HG02798 (cell line): ENCODE results near the gene HOXA4.

Experiments
- ATAC-seq: cut with Tn5 transposase; IDR thresholded peaks from one replicate; pipeline ENCODE4 v1.9.1; 2021; ENCODE audit warnings: mild to moderate bottlenecking; ENCODE audit not compliant: unreplicated experiment, poor library complexity

HOXA4 gene

DNA sequence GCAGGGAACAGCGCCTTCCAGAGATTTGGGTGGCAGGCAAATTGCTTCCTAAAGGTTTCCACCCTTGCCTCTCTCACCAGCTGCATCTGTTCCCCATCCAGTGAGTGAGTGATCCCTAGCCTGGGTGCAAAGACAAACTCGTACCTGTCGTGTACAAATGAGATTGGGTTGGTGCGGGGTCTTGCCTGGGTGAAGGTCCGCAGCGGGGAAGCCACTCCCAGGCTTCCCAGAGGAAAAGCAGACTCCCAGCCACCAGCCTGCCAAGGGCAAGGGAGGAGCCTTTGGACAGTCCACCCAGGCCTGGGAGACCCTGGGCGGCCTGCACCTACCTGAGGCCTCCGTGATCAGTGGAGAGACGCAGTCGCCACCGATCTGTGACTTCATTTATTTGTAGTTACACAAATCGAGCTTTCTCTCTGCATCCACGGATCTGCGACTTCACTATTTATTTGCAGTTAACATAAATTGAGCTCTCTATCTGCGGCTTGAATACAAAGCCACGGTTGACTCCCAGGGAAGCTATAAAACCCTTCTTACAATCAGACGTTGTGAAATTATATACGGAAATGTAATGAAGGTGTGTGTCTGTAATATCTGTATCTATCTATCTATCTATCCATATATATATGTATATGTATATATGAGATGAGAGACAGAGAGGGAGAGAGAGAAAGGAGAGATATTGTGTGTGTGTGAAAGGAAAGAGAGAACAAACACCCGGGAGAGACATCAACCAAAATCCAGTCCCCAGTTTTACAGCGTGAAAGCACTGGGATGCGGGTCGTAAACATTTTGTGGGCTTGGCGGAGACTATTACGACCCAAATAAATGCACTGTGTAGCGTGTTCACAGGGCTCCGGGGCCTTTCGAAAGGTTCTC is 28.9 kb upstream of the HOXA4 start:
- no peak for ATAC-seq

DNA sequence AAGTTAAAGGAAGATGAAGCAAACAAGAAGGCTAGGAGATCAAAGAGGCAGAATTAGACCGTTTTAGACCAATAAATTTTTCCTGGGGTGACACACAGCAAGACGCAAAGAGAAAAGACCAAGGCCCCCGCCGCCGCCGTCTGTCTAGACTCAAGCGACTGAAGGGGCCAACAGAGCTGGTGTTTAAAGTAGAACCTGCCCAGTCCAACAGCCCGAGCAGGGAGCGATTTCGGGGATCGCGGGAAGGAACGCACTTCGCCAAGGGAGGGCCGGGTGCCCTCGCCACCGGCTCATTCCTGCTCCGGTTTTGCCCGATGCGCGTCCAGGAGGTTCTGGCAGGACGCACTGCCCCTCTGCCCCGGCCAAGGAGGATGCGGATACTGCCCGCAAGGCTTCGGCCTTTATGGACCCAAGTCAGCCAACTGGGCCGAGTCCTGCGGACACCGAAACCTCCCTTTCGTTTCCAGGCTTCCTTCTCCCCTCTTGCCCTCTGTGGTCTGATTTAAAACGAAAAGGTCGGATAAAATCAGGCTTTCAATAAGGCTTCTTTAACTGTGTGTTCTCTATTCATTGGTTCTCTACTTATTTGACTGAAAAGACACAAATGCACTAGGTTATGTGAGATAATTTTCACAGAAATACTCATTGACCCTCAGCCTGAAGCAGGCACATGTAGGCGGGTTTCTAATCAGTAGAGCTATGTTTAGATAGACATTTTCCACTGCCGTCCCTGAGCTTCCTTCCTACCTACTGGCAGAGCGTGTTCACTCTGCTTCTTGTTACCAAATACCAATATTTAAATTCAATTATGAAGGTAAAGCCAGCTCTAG is 28.1 kb upstream of the HOXA4 start:
- no peak for ATAC-seq

DNA sequence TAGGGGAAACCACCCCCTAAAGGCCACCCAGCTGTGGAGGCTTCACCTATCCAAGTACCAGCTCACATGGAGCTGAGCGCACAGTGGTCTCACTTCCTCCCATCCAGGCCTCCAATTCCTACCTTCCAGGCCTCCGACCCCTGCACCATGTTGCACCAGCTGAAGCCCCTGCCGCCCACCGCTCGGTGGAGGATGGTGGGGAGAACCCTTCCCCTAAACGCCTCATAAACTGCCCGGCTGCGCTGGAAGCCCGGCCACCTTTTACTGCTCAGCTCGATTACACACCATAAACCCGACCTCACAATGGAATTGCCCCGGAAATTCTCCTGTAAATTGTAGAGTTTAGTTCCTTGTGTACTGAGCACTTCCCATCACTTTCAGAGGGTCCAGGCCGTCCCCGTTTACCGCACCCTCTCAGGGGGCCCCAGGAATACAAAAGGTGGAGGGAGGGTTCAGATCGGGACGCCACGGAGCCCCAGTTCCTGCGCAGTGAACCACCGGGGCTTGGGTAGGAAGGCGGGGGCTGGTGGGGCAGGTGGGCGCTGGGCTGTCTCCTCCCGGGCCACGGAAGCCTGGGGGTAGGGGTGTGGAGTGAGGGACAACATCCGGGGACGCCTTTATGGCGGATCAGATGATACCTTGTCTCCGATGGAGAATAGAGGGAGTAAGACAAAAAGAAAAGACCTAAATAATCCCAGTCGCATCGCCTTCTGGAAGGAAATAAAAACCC is 27.3 kb upstream of the HOXA4 start:
- ATAC-seq: no peak

DNA sequence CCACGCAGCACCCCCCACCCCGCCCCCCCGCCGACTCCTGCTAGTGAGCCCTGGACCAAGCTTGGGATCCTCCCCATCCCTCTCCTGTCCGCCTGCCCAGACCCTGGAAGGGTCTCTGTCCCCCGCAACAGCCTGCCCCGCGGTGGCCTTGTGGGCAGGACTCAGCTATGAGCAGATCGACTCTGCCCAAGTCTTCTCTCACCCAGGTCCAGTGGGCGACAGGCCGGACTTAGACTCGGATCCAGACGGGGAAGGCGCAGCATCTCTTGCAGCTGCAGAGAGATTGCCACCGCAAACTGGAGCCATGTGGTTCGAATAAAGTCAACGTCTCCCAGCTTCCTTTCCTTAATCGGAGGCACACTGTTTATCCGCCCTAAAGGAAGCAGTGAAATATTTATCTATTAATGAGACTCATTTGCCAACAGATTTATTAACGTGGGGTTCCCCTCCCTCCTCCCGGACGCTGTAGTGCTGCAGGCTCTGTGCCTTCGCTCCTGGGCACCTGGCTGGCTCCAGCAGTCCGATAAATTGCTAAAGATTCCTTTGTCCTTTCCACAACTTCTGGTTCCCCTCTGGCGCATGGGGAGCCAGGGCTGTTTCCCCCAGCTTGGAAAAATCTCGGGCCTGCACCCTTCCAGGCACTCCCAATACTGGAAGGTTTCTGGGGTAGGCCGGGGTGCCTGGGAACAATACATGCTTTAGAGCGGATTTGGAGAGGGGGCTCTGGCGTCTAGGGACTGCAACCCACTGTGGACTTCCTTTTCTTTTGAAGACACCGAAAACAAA is 26.6 kb upstream of the HOXA4 start:
- ATAC-seq: no peak

DNA sequence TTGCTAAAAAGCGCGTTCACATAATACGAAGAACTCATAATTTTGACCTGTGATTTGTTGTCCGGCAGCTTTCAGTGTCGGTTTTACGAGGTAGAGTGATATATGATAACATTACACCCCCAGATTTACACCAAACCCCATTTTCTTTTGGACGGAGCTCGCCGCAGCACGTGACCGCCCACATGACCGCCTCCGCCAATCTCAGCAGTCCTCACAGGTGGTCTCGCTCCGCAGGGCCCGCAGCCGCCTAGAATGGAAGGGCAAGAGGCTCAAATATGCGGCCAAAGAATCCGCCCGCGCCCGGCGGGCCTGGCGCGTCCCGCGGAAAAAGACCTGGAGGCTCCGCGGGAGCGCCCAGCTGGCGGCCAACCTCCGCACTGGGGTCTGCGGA is 25.9 kb upstream of the HOXA4 start, which contains the start of gene HOXA7:
Gene HOXA7, minus strand, starts transcription at position 168 of the 391 bp plus-strand sequence. Its CDS starts 130 bp downstream, at position 38.
- no peak for ATAC-seq

DNA sequence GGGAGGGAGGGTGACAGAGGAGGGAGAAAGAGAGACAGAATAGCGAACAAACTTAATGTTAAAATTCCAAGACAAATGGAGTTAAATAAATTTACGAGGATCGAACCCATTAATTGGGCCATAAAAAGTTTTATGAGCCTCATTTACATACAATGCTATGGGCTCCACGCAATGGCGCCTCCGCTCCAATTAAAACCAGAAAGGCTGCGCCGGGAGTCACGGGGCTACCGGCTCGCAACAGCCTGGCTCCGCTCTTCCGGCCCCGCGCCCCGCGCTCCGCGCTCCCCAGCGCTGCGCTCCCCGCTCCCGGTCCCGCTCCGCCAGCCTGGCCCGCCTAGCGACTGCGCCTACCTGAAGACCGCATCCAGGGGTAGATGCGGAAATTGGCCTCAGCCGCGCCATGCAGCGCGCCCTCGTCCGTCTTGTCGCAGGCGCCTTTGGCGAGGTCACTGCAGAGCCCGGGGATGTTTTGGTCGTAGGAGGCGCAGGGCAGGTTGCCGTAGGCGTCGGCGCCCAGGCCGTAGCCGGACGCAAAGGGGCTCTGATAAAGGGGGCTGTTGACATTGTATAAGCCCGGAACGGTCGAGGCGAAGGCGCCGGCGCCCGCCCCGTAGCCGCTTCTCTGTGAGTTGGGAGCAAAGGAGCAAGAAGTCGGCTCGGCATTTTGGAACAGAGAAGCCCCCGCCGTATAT is 25.4 kb upstream of the HOXA4 start:
- ATAC-seq: no peak

DNA sequence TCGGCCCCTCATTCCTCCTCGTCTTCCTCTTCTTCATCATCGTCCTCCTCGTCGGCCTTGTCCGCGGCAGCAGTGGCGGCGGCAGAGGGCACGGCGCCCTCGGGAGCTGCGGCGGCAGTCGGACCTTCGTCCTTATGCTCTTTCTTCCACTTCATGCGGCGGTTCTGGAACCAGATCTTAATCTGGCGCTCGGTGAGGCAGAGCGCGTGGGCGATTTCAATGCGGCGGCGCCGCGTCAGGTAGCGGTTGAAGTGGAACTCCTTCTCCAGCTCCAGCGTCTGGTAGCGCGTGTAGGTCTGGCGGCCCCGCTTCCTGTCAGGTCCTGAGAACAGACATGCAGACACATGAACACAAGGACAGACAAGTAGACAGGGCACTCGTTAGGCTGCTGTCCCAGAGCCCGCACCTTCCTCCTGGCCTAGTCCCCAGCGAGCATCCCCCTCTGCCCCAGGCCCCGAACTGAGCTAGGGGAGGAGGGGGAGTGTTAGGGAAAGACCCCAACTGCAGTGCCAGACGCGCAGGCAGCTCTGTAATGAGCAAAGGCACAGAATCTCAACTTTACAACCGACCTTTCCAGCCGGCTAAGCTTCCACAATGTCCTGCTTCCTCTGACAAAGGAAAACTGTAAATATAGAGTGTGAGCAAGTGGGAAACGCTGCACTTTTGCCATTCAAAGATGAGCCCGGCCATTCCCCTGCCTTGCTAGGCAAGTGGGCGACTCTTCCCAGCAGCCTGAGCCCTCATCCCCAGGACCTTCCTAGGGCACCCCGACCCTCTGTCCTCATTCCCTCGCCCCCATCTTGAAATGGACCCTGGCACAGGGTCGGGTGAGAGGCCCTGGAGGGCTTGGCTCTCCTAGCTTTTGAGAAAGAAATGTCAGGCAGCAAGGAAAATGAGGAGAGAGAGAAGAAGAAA is 24.6 kb upstream of the HOXA4 start:
- ATAC-seq: no peak

DNA sequence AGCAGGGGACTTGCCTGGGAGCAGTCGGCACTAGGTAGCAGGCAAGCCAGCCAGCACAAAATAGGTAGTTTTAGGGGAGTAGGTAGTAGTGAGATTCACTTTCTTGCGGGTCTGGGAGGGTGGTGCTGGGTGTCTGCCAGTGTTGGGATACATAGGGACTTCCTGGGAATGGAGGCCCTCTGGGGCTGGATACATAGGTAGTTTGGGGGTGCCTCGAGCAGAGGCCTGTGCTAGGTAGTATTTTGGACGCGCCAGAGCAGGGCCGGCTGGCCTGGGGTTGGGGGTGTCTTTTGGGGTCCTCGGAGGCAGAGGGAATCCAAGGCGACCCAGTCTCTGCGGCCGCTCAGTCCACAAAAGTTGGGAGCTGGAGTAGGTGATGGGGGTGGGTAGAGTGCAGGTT is 23.8 kb upstream of the HOXA4 start:
- no peak for ATAC-seq

DNA sequence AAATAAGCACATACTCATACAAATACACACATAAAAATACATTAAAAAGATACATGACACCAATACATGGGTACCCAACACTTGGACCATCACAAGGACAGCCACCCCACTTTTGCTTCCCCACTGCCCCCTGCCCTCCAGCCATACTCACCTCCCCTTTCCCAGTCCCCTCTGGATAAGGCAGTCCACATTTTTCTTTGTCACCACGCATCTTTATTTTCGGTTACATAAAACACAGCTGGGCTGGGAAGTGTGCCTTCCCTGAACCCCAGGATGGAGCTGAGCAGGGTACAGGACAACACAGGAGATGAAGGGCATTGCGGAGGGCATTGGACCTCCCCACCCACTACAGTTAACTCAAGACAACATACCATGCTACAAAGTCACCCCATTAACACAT is 23.0 kb upstream of the HOXA4 start:
- no peak for ATAC-seq

DNA sequence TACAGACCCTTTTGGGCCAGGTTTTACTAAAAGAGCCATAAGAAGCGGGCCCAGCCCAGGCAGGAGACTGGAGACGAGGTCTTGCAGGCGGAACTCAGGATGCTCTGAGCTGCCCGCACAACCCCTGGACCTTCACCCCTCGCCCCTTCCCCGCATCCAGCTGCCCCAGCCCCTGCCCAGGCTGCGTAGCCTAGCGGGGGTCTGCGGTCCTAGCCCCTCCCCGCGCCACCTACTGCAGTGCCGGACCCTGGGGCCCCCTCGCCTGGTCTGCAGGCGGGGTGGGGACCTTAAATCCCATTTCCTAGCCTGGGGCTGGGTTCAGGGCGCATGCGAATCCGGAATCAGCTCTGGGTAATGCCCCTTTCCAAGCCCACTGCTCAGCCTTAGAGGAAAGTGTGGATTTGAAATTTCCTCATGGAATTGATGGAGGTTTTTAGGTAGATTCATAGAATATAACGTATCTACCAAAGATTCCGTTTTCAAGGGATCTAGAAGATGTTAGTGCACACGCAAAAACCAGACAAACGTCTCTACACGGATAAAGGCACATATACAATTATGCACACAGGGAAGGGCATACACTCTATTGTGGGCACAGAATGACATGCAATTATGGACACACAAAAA is 22.4 kb upstream of the HOXA4 start:
- ATAC-seq: no peak

DNA sequence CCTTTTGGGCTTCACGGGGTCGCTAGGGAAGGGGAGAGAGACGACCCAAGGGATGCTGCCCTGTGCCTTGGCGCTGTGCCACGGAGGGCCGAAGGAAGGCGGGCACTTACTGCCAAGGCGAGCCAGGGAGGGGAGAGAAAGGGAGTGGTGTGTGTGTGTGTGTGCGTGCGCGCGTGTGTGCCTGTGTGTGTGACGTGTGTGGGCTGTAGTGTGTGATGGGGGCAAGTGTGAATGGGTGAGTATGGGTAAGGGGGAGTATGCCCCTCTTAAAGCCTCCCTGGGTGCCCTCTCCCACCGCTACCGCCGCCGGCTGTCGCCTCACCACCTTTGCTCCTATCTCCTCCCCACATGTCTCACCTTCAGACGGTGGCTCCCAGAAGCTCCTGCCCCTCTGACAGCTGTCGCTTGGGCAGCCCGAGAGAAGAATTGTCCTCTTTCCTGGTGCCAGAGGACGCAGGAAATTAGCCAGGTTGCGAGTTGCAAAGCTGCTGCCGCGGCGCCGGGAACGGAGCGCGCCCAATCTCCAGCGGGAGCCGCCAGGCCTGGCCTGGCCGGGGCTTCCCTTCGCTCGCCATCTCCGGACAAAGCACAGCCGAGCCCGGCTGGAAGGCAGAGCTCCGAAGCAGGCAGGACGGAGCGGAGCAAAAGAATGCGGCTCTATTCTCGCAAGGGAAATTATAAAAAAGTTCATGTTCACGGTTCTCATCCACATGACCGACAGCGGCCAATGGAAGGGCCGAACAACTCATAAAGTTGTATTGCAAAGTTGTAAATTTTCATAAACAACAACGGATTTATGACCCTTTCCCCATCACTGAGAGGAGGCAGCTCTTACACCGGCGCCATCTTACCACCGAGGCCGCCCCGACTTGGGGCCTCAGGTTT is 21.6 kb upstream of the HOXA4 start, which contains the start of gene HOXA3:
Gene HOXA3, minus strand, starts transcription at position 653 of the 885 bp plus-strand sequence. CDS start 41,943 bp downstream, outside the sequence.
- no peak for ATAC-seq

DNA sequence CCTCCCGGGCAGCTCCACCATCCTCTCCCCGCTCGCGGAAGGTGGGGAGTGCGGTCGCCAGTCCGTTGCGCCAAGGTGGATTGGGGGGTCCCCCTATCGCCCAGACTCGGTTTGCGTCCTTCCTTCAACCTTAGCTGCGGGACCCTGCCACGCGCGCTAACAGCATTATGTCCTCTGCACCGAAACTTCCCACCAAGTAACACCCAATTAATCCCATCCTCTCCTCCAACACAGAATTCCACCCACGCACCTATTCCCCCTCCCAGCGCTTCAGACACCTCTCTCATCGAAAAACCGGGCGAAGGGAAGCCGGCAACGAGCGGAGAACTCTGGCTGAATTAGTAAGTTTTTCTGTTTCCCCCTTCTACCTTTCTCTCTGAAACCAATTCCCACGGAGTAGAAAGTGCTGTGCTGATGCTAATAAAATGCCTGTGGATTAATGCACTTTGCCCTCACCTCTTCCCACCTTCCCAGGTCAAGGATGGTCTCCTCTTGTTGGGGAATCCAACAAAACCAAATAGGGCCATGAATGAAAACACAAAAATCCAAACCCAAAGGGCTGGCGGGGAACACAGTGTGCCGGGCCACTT is 20.9 kb upstream of the HOXA4 start:
- ATAC-seq: no peak

DNA sequence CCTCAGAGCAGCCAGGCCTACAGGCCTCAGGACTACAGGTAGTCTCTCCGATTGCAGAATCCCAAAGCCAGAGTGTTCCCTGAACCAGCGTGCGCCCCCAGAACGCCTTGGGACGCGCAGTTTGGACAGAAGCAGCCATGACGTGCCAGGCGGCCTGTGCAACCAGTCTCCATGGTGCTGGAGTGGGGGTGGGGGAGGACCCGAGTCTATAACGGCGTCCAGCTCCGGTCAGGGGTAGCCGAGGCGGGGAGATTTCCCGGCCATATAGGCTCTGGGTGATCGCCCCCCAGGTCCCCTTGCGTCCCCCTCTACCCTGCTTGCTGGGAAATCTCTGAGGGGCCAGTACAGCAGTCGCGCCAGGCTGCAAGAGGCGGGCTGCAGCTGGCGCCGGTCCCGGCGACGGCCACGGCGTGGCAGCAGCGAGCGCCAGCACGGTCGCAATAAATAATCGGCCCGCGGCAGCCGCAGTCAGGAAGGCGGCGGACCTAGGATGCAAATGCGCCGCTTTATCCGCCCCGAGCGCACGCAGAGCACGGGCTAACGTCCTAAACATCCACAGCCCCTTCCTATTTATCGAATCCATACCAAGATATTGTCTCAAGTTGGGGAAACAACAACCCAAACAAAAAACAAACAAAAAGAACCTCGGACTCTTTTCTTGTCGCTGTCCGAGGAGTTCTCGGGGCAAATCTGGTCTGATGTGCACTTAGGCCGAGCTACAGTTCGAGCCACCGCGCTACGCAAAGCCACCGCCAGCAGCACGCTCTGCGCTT is 20.2 kb upstream of the HOXA4 start:
- ATAC-seq: peak; percentile 88

DNA sequence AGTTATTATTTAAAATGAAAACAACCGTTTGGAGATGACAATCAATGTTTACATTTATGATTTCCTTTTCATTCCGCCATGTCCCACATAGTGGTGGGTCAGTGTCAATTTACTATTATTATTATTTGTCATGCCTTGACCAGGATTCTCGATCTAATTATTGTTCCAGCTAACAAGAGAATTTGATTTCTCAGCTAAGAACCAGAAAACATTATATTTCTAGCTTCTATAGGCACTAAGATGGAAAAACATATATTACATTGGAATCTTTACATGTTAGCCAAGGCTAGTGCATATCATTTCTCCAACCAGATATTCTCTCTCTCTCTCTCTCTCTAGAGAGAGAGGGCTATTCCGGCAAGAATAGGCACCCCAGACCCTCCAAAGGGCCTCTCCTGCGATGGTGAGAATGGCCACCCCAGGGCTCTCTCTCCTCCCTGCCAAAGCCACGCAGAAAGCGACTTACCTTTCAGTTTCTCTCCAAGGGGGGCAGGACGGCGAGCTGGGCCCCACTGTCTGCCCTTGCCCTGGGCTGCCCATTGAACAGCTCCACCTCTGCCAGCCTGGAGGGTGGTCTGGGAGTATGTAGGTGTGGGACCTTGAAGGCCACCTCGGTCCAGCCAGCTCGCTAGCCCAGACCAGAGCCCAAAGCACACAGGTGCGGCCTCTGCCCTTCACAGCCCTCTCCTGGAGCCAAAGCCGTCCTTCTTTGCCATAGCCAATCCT is 19.4 kb upstream of the HOXA4 start:
- peak; percentile 11 for ATAC-seq
